ENCODE data around the gene MAP3K13.

DNA sequence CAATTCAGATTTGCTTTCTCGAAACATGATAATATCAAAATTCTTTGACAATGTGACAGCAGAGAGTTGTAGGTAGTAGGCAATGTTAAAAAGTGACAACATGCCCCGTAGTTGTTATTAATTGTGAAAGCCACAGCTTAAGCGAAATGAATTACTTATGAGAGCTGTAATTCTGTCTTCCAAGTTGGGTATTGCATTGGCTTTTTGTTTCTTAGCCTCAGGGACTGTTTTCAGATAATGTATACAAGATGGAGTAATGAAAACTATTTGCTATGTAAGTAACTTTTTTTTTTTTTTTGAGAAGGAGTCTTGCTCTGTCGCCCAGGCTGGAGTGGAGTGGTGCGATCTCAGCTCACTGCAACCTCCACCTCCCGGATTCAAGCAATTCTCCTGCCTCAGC lies 43.1 kb upstream of the MAP3K13 start:
- TF ChIP-seq, protein P1, sequence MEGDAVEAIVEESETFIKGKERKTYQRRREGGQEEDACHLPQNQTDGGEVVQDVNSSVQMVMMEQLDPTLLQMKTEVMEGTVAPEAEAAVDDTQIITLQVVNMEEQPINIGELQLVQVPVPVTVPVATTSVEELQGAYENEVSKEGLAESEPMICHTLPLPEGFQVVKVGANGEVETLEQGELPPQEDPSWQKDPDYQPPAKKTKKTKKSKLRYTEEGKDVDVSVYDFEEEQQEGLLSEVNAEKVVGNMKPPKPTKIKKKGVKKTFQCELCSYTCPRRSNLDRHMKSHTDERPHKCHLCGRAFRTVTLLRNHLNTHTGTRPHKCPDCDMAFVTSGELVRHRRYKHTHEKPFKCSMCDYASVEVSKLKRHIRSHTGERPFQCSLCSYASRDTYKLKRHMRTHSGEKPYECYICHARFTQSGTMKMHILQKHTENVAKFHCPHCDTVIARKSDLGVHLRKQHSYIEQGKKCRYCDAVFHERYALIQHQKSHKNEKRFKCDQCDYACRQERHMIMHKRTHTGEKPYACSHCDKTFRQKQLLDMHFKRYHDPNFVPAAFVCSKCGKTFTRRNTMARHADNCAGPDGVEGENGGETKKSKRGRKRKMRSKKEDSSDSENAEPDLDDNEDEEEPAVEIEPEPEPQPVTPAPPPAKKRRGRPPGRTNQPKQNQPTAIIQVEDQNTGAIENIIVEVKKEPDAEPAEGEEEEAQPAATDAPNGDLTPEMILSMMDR (IDR thresholded peaks at IDR 0.05): no peak
- TF ChIP-seq POLR2AphosphoS5 (IDR thresholded peaks at IDR 0.05): no peak
